Measurements from ENCODE around the gene TUBB4B. TPM values are rescaled to one million over a fixed set of nuclear protein-coding genes. Genes with fewer than 3 reads are reported as not detected.

The TUBB4B gene
- polyA plus RNA-seq, 1 donor, result 402 TPM

GRCh38 chr9:137219757-137220316 is 21.2 kb upstream of the TUBB4B start:
- H3K4me1 ChIP-seq (ENCODE audit: control insufficient read depth, insufficient read depth, low read length), result peaks cover 41% of the 10 kb centered on the region
- H3K9me3 ChIP-seq (ENCODE audit: control insufficient read depth, low read depth, low read length), result peaks cover 9% of the 10 kb centered on the region
- WGBS (ENCODE audit: insufficient coverage, low lambda C conversion rate), result no CpG with 5 or more reads among the region's 10 CpGs
- peaks cover 11% of the 10 kb centered on the region for H3K36me3 ChIP-seq (ENCODE audit: control insufficient read depth, insufficient read depth, low read length)
- no peak overlapping the region for H3K4me3 ChIP-seq (ENCODE audit: low read length)
- no peak overlapping the region for H3K27ac ChIP-seq (ENCODE audit: low read length)
- no peaks in the 10 kb centered on the region for H3K27me3 ChIP-seq (ENCODE audit: control insufficient read depth, insufficient read depth, low read length)
- DNase-seq, result no peak

GRCh38 chr9:137220317-137221094 is 20.6 kb upstream of the TUBB4B start:
- H3K4me3 ChIP-seq (ENCODE audit: low read length), result no peak overlapping the region
- H3K4me1 ChIP-seq (ENCODE audit: control insufficient read depth, insufficient read depth, low read length), result peaks cover 48% of the 10 kb centered on the region
- H3K27me3 ChIP-seq (ENCODE audit: control insufficient read depth, insufficient read depth, low read length), result no peaks in the 10 kb centered on the region
- H3K36me3 ChIP-seq (ENCODE audit: control insufficient read depth, insufficient read depth, low read length), result peaks cover 5% of the 10 kb centered on the region
- no CpG with 5 or more reads among the region's 52 CpGs for WGBS (ENCODE audit: insufficient coverage, low lambda C conversion rate)
- no peak overlapping the region for H3K27ac ChIP-seq (ENCODE audit: low read length)
- peaks cover 9% of the 10 kb centered on the region for H3K9me3 ChIP-seq (ENCODE audit: control insufficient read depth, low read depth, low read length)
- no peak for DNase-seq

- H3K4me3 ChIP-seq (ENCODE audit: low read length), result no peak overlapping the region
- WGBS (ENCODE audit: insufficient coverage, low lambda C conversion rate), result no CpG with 5 or more reads among the region's 14 CpGs
- H3K27ac ChIP-seq (ENCODE audit: low read length), result no peak overlapping the region
Measured at GRCh38 chr9:137221095-137221505, 20.0 kb upstream of the TUBB4B start.

GRCh38 chr9:137221506-137222111 is 19.5 kb upstream of the TUBB4B start:
- WGBS (ENCODE audit: insufficient coverage, low lambda C conversion rate), result no CpG with 5 or more reads among the region's 61 CpGs

More at GRCh38 chr9:137221095-137221505, 20.0 kb upstream of the TUBB4B start:
- no peak for DNase-seq
- Histone ChIP-seq H3K36me3 (ENCODE audit: control insufficient read depth, insufficient read depth, low read length) (no peaks in the 10 kb centered on the region), H3K4me1 (ENCODE audit: control insufficient read depth, insufficient read depth, low read length) (peaks cover 54% of the 10 kb centered on the region), H3K27me3 (ENCODE audit: control insufficient read depth, insufficient read depth, low read length) (no peaks in the 10 kb centered on the region), H3K9me3 (ENCODE audit: control insufficient read depth, low read depth, low read length) (peaks cover 9% of the 10 kb centered on the region)

GRCh38 chr9:137222190-137223077 is 18.7 kb upstream of the TUBB4B start, which contains the start of gene RNF208:
RNF208 (minus strand) TSS chr9:137222240; CDS start chr9:137221212, 1,028 bp downstream.
- DNase-seq, result peak in 1 of 2 donors; percentile 60
- H3K4me3 ChIP-seq (ENCODE audit: low read length), result peak within 1 kb of the TSS; percentile 76
- peaks cover 9% of the 10 kb centered on the region for H3K9me3 ChIP-seq (ENCODE audit: control insufficient read depth, low read depth, low read length)
- H3K36me3 ChIP-seq (ENCODE audit: control insufficient read depth, insufficient read depth, low read length), result no peaks in the 10 kb centered on the region
- H3K4me1 ChIP-seq (ENCODE audit: control insufficient read depth, insufficient read depth, low read length), result peaks cover 59% of the 10 kb centered on the region
- H3K27ac ChIP-seq (ENCODE audit: low read length), result peak within 1 kb of the TSS; percentile 79
- H3K27me3 ChIP-seq (ENCODE audit: control insufficient read depth, insufficient read depth, low read length), result no peaks in the 10 kb centered on the region
- WGBS (ENCODE audit: insufficient coverage, low lambda C conversion rate), result no CpG with 5 or more reads among the region's 88 CpGs

More at GRCh38 chr9:137221506-137222111, 19.5 kb upstream of the TUBB4B start:
- H3K4me3 ChIP-seq (ENCODE audit: low read length), result peak overlapping the region; percentile 47
- peaks cover 9% of the 10 kb centered on the region for H3K9me3 ChIP-seq (ENCODE audit: control insufficient read depth, low read depth, low read length)
- H3K27ac ChIP-seq (ENCODE audit: low read length), result no peak overlapping the region
- H3K4me1 ChIP-seq (ENCODE audit: control insufficient read depth, insufficient read depth, low read length), result peaks cover 59% of the 10 kb centered on the region
- DNase-seq, result peak in 1 of 2 donors; percentile 27
- no peaks in the 10 kb centered on the region for H3K27me3 ChIP-seq (ENCODE audit: control insufficient read depth, insufficient read depth, low read length)
- H3K36me3 ChIP-seq (ENCODE audit: control insufficient read depth, insufficient read depth, low read length), result no peaks in the 10 kb centered on the region

- H3K4me1 ChIP-seq (ENCODE audit: control insufficient read depth, insufficient read depth, low read length), result peaks cover 57% of the 10 kb centered on the region
- H3K36me3 ChIP-seq (ENCODE audit: control insufficient read depth, insufficient read depth, low read length), result no peaks in the 10 kb centered on the region
- H3K27ac ChIP-seq (ENCODE audit: low read length), result peak overlapping the region; percentile 86
- WGBS (ENCODE audit: insufficient coverage, low lambda C conversion rate), result no CpG with 5 or more reads among the region's 63 CpGs
- no peaks in the 10 kb centered on the region for H3K27me3 ChIP-seq (ENCODE audit: control insufficient read depth, insufficient read depth, low read length)
- peaks cover 12% of the 10 kb centered on the region for H3K9me3 ChIP-seq (ENCODE audit: control insufficient read depth, low read depth, low read length)
- H3K4me3 ChIP-seq (ENCODE audit: low read length), result peak overlapping the region; percentile 76
- DNase-seq, result peak; percentile 97 to 98
Measured at GRCh38 chr9:137223078-137223970, 17.8 kb upstream of the TUBB4B start.

- H3K27me3 ChIP-seq (ENCODE audit: control insufficient read depth, insufficient read depth, low read length), result no peaks in the 10 kb centered on the region
- H3K27ac ChIP-seq (ENCODE audit: low read length), result peak within 1 kb of the TSS; percentile 86
- H3K4me1 ChIP-seq (ENCODE audit: control insufficient read depth, insufficient read depth, low read length), result peaks cover 62% of the 10 kb centered on the region
- no peaks in the 10 kb centered on the region for H3K36me3 ChIP-seq (ENCODE audit: control insufficient read depth, insufficient read depth, low read length)
- DNase-seq, result peak in 1 of 2 donors; percentile 74
- WGBS (ENCODE audit: insufficient coverage, low lambda C conversion rate), result no CpG with 5 or more reads among the region's 23 CpGs
- peaks cover 14% of the 10 kb centered on the region for H3K9me3 ChIP-seq (ENCODE audit: control insufficient read depth, low read depth, low read length)
- H3K4me3 ChIP-seq (ENCODE audit: low read length), result peak within 1 kb of the TSS; percentile 76
Measured at GRCh38 chr9:137224830-137225694, 16.0 kb upstream of the TUBB4B start, which contains the start of gene CYSRT1. CYSRT1 (plus strand) TSS chr9:137225174; CDS start chr9:137225622, 448 bp downstream.

GRCh38 chr9:137225699-137226331 is 15.3 kb upstream of the TUBB4B start:
- no peaks in the 10 kb centered on the region for H3K27me3 ChIP-seq (ENCODE audit: control insufficient read depth, insufficient read depth, low read length)
- H3K4me3 ChIP-seq (ENCODE audit: low read length), result no peak overlapping the region
- DNase-seq, result peak in 1 of 2 donors; percentile 30
- H3K4me1 ChIP-seq (ENCODE audit: control insufficient read depth, insufficient read depth, low read length), result peaks cover 70% of the 10 kb centered on the region
- no peaks in the 10 kb centered on the region for H3K36me3 ChIP-seq (ENCODE audit: control insufficient read depth, insufficient read depth, low read length)
- peaks cover 7% of the 10 kb centered on the region for H3K9me3 ChIP-seq (ENCODE audit: control insufficient read depth, low read depth, low read length)
- H3K27ac ChIP-seq (ENCODE audit: low read length), result peak overlapping the region; percentile 82
- WGBS (ENCODE audit: insufficient coverage, low lambda C conversion rate), result no CpG with 5 or more reads among the region's 21 CpGs
